HEK293 (cell line): ENCODE data around the gene AQP12A.

Experiments used
- CTCF ChIA-PET: fragments of 350-600 bp; formaldehyde crosslinking; extraction: SDS; loops from one replicate; lab custom pipeline; 2021; ENCODE audit warnings: antibody characterized with exemption; lab: Yijun Ruan, JAX
- POLR2A ChIA-PET: fragments of 300-600 bp; formaldehyde crosslinking; extraction: SDS; loops from one replicate; lab custom pipeline; 2020; ENCODE audit warnings: antibody characterized with exemption, inconsistent platforms; lab: Yijun Ruan, JAX
- H3K27ac ChIP-seq: fragments of 200-500 bp; sonication (Bioruptor generic); 2 replicates; pipeline ENCODE4 v1.5.1; 2014; ENCODE audit warnings: low read depth, low read length, control low read depth, inconsistent platforms; ENCODE audit errors: extremely low read depth
- H3K36me3 ChIP-seq, 2 experiments: fragments of 200-500 bp in 1 of 2; sonication (Bioruptor generic) in 1 of 2; 1 replicate in 1 of 2; 2 replicates in 1 of 2; pipeline ENCODE4 v1.5.1; 2014 to 2017; ENCODE audit warnings: inconsistent platforms in 2 of 2, low read length in 2 of 2; ENCODE audit not compliant: control insufficient read depth in 2 of 2, insufficient read depth in 1 of 2
- H3K4me1 ChIP-seq: fragments of 200-500 bp; sonication (Bioruptor generic); 2 replicates; pipeline ENCODE4 v1.5.1; 2014; ENCODE audit warnings: mild to moderate bottlenecking, low read length, inconsistent platforms; ENCODE audit not compliant: control insufficient read depth, insufficient read depth
- H3K4me3 ChIP-seq: 2 replicates; pipeline ENCODE4 v1.5.1; 2011; ENCODE audit warnings: low read depth, mild to moderate bottlenecking, control low read depth, low read length, moderate library complexity
- H3K9me3 ChIP-seq: fragments of 200-500 bp; sonication (Bioruptor generic); 2 replicates; pipeline ENCODE4 v1.5.1; 2014; ENCODE audit warnings: low read depth, low read length, inconsistent platforms; ENCODE audit not compliant: control insufficient read depth, insufficient read depth
- IKZF3 ChIP-seq: fragments of 450-650 bp; IDR thresholded peaks from 2 replicates; pipeline ENCODE4 v1.5.0; 2018; ENCODE audit warnings: missing biosample characterization, mild to moderate bottlenecking, missing genetic modification characterization, moderate library complexity
- KLF1 ChIP-seq: fragments of 450-650 bp; formaldehyde crosslinking; IDR thresholded peaks from 2 replicates; pipeline ENCODE4 v1.5.1; 2016; ENCODE audit warnings: missing biosample characterization, missing genetic modification characterization
- SCRT1 ChIP-seq: fragments of 450-650 bp; formaldehyde crosslinking; IDR thresholded peaks from 2 replicates; pipeline ENCODE4 v1.5.1; 2016; ENCODE audit warnings: missing biosample characterization, missing genetic modification characterization, borderline replicate concordance
- ZFP37 ChIP-seq: fragments of 450-650 bp; formaldehyde crosslinking; IDR thresholded peaks from 2 replicates; pipeline ENCODE4 v1.5.1; 2016; ENCODE audit warnings: missing biosample characterization, missing genetic modification characterization
- ZNF24 ChIP-seq: fragments of 450-650 bp; formaldehyde crosslinking; IDR thresholded peaks from 2 replicates; pipeline ENCODE4 v1.5.1; 2016; ENCODE audit warnings: missing biosample characterization, missing genetic modification characterization
- ZNF366 ChIP-seq: fragments of 450-650 bp; formaldehyde crosslinking; conservative IDR thresholded peaks from 2 replicates; pipeline ENCODE4 v1.5.1; 2016; ENCODE audit warnings: missing biosample characterization, missing genetic modification characterization
- ZNF404 ChIP-seq: fragments of 450-650 bp; formaldehyde crosslinking; IDR thresholded peaks from 2 replicates; pipeline ENCODE4 v1.5.1; 2017; ENCODE audit warnings: missing biosample characterization, missing genetic modification characterization
- ZNF596 ChIP-seq: fragments of 450-650 bp; IDR thresholded peaks from 2 replicates; pipeline ENCODE4 v1.5.0; 2018; ENCODE audit warnings: missing biosample characterization, mild to moderate bottlenecking, missing genetic modification characterization, moderate library complexity
- TF ChIP-seq, protein P1 (sequence below): IDR thresholded peaks from 2 replicates; pipeline ENCODE4 v1.6.1; 2011; ENCODE audit warnings: mild to moderate bottlenecking, low read depth, low read length, borderline replicate concordance
- TF ChIP-seq, protein P2 (sequence below): fragments of 450-650 bp; formaldehyde crosslinking; conservative IDR thresholded peaks from 2 replicates; pipeline ENCODE4 v1.5.1; 2016; ENCODE audit warnings: low read depth, missing biosample characterization, missing genetic modification characterization
- TF ChIP-seq, protein P3 (sequence below): fragments of 450-650 bp; formaldehyde crosslinking; IDR thresholded peaks from 2 replicates; pipeline ENCODE4 v1.5.1; 2016; ENCODE audit warnings: missing biosample characterization, missing genetic modification characterization
- TF ChIP-seq, protein P4 (sequence below): fragments of 450-650 bp; formaldehyde crosslinking; IDR thresholded peaks from 2 replicates; pipeline ENCODE4 v1.5.1; 2016; ENCODE audit warnings: missing biosample characterization, missing genetic modification characterization
- TF ChIP-seq, protein P5 (sequence below): fragments of 450-650 bp; formaldehyde crosslinking; IDR thresholded peaks from 2 replicates; pipeline ENCODE4 v1.5.1; 2016; ENCODE audit warnings: missing biosample characterization, missing genetic modification characterization
- TF ChIP-seq, protein P6 (sequence below): fragments of 450-650 bp; formaldehyde crosslinking; conservative IDR thresholded peaks from 2 replicates; pipeline ENCODE4 v1.5.1; 2016; ENCODE audit warnings: low read depth, missing biosample characterization, missing genetic modification characterization

The AQP12A gene

DNA sequence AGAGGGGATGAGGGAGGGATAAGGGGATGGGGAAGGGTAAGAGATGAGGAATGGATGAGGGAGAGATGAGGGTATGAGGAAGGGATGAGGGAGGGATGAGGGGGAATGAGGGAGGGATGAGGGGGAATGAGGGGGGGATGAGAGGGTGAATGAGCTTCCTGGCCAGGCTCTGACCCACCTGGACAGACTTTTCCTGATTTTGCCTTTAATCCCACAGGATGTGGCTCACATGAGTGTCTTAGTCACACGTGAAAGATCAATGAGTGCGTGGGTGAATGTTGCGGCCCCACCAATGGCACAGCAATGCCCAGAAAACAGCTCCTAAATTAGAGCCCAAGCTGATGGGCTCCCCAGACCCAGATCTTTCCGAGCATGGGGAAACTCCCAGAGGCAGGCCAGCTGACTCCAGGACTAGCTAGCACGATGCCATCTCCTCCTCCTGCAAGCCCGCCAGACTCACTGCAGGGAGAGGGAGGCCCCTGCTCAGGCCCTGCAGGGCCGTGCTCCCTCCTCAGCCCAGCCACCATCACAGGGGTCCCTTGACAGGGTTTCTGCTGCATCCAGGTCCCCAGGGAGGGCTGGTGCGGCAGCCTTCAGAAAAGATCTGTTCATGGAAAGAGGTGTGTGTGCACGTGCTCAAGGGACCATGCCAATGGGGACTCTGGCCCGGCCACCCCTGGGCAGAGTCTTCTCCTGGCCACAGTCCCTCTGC lies 41.4 kb downstream of the AQP12A start:
- ChIA-PET POLR2A (no interaction called here), CTCF (no interaction called here)
- peaks cover 0 to 20% of the 10 kb centered on the region in 2 experiments; a peak in 2 of 3 replicates for H3K36me3 ChIP-seq
- no peaks in the 10 kb centered on the region for H3K9me3 ChIP-seq
- H3K27ac ChIP-seq: no peak overlapping the region
- no peak for TF ChIP-seq IKZF3 (tag by site-specific recombination)
- TF ChIP-seq, protein P1, sequence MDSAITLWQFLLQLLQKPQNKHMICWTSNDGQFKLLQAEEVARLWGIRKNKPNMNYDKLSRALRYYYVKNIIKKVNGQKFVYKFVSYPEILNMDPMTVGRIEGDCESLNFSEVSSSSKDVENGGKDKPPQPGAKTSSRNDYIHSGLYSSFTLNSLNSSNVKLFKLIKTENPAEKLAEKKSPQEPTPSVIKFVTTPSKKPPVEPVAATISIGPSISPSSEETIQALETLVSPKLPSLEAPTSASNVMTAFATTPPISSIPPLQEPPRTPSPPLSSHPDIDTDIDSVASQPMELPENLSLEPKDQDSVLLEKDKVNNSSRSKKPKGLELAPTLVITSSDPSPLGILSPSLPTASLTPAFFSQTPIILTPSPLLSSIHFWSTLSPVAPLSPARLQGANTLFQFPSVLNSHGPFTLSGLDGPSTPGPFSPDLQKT: no peak
- peak; percentile 66; the same call in 1 of the 2 replicates for TF ChIP-seq ZNF366 (tag by site-specific recombination)
- TF ChIP-seq, protein P2, sequence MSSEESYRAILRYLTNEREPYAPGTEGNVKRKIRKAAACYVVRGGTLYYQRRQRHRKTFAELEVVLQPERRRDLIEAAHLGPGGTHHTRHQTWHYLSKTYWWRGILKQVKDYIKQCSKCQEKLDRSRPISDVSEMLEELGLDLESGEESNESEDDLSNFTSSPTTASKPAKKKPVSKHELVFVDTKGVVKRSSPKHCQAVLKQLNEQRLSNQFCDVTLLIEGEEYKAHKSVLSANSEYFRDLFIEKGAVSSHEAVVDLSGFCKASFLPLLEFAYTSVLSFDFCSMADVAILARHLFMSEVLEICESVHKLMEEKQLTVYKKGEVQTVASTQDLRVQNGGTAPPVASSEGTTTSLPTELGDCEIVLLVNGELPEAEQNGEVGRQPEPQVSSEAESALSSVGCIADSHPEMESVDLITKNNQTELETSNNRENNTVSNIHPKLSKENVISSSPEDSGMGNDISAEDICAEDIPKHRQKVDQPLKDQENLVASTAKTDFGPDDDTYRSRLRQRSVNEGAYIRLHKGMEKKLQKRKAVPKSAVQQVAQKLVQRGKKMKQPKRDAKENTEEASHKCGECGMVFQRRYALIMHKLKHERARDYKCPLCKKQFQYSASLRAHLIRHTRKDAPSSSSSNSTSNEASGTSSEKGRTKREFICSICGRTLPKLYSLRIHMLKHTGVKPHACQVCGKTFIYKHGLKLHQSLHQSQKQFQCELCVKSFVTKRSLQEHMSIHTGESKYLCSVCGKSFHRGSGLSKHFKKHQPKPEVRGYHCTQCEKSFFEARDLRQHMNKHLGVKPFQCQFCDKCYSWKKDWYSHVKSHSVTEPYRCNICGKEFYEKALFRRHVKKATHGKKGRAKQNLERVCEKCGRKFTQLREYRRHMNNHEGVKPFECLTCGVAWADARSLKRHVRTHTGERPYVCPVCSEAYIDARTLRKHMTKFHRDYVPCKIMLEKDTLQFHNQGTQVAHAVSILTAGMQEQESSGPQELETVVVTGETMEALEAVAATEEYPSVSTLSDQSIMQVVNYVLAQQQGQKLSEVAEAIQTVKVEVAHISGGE (tag by site-specific recombination): no peak
- TF ChIP-seq, all 188 proteins: peak for 1
- Histone ChIP-seq H3K4me3 (no peak overlapping the region), H3K4me1 (no peaks in the 10 kb centered on the region)

DNA sequence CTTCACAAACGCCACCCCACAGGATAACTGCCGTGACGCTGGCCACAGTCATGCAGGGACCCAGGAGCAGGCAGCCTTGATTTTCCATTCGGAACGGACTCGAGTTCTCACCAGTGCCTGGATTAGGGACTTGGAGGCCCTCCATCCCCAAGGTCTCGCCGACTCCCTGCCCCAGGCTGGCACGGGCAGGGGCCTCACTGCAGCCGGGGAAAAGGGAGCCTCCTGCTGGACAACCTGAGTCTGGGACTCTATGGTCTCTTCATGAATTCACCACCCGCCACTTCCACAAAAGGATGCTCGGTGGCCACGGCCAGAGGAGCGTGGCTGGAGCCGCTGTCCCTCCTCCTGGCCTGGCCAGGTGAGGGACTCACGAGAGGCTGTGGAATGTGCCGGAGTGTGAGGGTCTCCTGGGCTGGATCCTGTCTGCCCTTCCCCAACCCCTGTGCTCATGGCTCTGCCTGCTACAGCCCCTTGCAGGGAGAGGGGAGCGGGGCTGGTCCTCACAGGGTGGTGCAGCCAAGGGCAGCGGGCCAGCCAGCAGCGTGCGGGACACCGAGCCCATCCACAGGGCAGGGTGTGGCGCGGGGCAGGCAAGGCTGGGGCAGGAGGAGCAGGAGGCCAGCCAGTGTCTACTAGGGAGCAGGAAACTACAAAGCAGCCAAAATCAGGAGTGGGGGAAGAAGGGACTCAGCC lies 42.3 kb downstream of the AQP12A start:
- Histone ChIP-seq H3K9me3 (no peaks in the 10 kb centered on the region), H3K36me3 (peaks cover 0 to 29% of the 10 kb centered on the region in 2 experiments; a peak in 2 of 3 replicates), H3K4me1 (no peaks in the 10 kb centered on the region), H3K4me3 (no peak overlapping the region), H3K27ac (no peak overlapping the region)
- ChIA-PET CTCF (no interaction called here), POLR2A (no interaction called here)
- TF ChIP-seq, protein P3, sequence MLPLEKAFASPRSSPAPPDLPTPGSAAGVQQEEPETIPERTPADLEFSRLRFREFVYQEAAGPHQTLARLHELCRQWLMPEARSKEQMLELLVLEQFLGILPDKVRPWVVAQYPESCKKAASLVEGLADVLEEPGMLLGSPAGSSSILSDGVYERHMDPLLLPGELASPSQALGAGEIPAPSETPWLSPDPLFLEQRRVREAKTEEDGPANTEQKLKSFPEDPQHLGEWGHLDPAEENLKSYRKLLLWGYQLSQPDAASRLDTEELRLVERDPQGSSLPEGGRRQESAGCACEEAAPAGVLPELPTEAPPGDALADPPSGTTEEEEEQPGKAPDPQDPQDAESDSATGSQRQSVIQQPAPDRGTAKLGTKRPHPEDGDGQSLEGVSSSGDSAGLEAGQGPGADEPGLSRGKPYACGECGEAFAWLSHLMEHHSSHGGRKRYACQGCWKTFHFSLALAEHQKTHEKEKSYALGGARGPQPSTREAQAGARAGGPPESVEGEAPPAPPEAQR: no peak
- no peak for TF ChIP-seq ZNF24 (tag by site-specific recombination)
- no peak for TF ChIP-seq ZFP37
- TF ChIP-seq, protein P4, sequence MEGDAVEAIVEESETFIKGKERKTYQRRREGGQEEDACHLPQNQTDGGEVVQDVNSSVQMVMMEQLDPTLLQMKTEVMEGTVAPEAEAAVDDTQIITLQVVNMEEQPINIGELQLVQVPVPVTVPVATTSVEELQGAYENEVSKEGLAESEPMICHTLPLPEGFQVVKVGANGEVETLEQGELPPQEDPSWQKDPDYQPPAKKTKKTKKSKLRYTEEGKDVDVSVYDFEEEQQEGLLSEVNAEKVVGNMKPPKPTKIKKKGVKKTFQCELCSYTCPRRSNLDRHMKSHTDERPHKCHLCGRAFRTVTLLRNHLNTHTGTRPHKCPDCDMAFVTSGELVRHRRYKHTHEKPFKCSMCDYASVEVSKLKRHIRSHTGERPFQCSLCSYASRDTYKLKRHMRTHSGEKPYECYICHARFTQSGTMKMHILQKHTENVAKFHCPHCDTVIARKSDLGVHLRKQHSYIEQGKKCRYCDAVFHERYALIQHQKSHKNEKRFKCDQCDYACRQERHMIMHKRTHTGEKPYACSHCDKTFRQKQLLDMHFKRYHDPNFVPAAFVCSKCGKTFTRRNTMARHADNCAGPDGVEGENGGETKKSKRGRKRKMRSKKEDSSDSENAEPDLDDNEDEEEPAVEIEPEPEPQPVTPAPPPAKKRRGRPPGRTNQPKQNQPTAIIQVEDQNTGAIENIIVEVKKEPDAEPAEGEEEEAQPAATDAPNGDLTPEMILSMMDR (tag by site-specific recombination): no peak
- TF ChIP-seq ZNF404: no peak
- no peak for TF ChIP-seq ZNF596 (tag by site-specific recombination)

DNA sequence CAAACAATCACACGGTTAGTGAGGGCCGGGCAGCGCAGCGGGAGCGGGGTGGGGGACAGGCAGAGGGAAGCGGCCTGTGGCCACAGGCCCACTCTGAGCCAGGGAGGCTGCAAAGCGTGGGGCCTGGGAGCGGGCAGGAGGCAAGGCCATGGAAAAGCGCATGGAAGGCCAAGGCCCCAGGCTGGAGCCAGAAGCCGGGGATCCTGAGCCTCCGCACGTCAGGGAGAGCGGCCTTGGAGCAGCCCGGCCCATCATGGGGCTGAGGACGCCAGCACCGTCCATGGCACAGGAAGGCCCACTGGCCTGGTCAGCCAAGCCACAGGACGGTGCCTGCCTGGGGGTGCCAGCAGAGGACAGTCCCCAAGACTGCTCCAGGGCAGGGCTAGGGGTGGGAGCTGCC lies 43.1 kb downstream of the AQP12A start:
- CTCF ChIA-PET: interaction anchor here (0.6 kb wide), 1 partner anchor 79 kb away, joined by 5 read pairs; no protein-coding TSS in a partner anchor
- POLR2A ChIA-PET: no interaction called here
- H3K27ac ChIP-seq: no peak overlapping the region
- H3K4me1 ChIP-seq: no peaks in the 10 kb centered on the region
- peaks cover 0 to 37% of the 10 kb centered on the region in 2 experiments; a peak in 2 of 3 replicates for H3K36me3 ChIP-seq
- H3K9me3 ChIP-seq: no peaks in the 10 kb centered on the region
- no peak overlapping the region for H3K4me3 ChIP-seq
- TF ChIP-seq, protein P5, sequence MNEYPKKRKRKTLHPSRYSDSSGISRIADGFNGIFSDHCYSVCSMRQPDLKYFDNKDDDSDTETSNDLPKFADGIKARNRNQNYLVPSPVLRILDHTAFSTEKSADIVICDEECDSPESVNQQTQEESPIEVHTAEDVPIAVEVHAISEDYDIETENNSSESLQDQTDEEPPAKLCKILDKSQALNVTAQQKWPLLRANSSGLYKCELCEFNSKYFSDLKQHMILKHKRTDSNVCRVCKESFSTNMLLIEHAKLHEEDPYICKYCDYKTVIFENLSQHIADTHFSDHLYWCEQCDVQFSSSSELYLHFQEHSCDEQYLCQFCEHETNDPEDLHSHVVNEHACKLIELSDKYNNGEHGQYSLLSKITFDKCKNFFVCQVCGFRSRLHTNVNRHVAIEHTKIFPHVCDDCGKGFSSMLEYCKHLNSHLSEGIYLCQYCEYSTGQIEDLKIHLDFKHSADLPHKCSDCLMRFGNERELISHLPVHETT (tag by site-specific recombination): no peak
- TF ChIP-seq KLF1 (tag by site-specific recombination) (no peak), SCRT1 (tag by site-specific recombination) (no peak)
- TF ChIP-seq, protein P6, sequence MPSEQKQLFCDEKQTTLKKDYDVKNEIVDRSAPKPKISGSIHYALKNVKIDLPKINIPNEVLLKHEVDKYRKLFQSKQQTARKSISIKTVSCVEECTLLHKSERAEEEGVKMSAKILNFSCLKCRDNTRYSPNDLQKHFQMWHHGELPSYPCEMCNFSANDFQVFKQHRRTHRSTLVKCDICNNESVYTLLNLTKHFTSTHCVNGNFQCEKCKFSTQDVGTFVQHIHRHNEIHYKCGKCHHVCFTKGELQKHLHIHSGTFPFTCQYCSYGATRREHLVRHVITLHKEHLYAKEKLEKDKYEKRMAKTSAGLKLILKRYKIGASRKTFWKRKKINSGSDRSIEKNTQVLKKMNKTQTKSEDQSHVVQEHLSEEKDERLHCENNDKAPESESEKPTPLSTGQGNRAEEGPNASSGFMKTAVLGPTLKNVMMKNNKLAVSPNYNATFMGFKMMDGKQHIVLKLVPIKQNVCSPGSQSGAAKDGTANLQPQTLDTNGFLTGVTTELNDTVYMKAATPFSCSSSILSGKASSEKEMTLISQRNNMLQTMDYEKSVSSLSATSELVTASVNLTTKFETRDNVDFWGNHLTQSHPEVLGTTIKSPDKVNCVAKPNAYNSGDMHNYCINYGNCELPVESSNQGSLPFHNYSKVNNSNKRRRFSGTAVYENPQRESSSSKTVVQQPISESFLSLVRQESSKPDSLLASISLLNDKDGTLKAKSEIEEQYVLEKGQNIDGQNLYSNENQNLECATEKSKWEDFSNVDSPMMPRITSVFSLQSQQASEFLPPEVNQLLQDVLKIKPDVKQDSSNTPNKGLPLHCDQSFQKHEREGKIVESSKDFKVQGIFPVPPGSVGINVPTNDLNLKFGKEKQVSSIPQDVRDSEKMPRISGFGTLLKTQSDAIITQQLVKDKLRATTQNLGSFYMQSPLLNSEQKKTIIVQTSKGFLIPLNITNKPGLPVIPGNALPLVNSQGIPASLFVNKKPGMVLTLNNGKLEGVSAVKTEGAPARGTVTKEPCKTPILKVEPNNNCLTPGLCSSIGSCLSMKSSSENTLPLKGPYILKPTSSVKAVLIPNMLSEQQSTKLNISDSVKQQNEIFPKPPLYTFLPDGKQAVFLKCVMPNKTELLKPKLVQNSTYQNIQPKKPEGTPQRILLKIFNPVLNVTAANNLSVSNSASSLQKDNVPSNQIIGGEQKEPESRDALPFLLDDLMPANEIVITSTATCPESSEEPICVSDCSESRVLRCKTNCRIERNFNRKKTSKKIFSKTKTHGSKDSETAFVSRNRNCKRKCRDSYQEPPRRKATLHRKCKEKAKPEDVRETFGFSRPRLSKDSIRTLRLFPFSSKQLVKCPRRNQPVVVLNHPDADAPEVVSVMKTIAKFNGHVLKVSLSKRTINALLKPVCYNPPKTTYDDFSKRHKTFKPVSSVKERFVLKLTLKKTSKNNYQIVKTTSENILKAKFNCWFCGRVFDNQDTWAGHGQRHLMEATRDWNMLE: no peak
